Activated naive CD4-positive, alpha-beta T cell treated with anti-CD3 and anti-CD28 coated beads, Interleukin-2, amount 10 ng/mL, durations not matched to agents 7 days and 5 days (primary cell): ENCODE data around the gene SOCS6.

ENCODE experiments used
- CTCF ChIA-PET: fragments of 350-600 bp; sonication (Branson Sonifier 250); formaldehyde crosslinking; loops from one replicate; lab custom pipeline; 2021; ENCODE audit warnings: antibody characterized with exemption; lab: Charles Lee
- DNase-seq: peaks from one replicate; pipeline ENCODE4 v3.0.0-alpha.2; 2020
- H3K27ac Mint-ChIP-seq: one replicate; pipeline ENCODE4 v1.8.0; 2021; ENCODE audit warnings: mild to moderate bottlenecking, moderate library complexity, mixed read lengths
- H3K27me3 Mint-ChIP-seq: one replicate; pipeline ENCODE4 v1.8.0; 2021; ENCODE audit warnings: mild to moderate bottlenecking, mixed read lengths
- H3K36me3 Mint-ChIP-seq: one replicate; pipeline ENCODE4 v1.8.0; 2021; ENCODE audit warnings: mixed read lengths
- H3K4me1 Mint-ChIP-seq: one replicate; pipeline ENCODE4 v1.8.0; 2021; ENCODE audit warnings: mixed read lengths
- H3K4me3 Mint-ChIP-seq: one replicate; pipeline ENCODE4 v1.8.0; 2021; ENCODE audit warnings: mild to moderate bottlenecking, moderate library complexity, mixed read lengths
- H3K9me3 Mint-ChIP-seq: one replicate; pipeline ENCODE4 v1.8.0; 2021; ENCODE audit warnings: mixed read lengths

Gene SOCS6

DNA sequence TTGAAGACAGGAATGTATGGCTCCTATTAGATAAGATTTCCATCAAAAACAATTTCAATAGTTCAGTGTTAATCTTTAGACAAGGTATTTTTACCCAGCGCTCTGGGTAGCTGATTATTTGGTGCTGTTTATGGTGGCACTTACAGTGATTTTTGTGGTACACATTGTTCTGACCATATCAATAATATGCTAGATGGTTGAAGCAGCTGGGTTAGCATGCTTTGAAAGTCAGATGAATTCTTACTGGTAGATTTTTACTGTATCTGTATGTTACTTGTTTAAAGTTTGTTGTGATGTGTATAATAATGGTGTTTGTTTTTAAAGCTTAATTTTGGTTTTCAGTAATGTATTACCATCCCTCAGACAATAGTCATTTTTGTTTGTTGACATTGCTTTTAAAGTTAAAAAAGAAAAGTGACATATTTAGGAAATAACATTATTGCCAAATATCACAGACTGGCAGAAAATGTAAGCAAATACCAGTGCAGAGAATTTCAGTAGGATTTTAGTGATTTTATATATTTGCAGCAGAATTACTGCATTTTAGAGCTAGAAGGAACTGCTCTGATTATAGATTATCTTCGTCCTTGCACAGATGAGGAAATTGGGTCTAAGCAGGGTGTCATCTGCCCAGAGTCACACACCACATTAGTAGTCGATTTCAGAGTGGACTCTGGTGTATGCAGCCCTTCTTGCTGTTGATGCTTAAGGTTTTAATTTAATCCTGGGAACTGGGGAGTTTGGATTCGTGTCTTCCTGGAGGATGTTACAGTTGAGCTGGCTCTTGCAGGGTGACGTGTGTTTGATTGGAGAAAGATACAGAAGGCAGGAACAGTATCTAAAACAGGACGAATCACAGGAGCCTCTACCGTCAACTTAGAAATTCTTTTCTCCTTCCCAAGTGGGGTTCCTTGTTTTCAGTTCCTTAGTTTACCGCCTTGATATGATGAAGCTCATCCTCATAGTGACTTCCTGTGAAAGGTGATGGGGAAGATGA is 6.6 kb downstream of the SOCS6 start:
- Mint-ChIP-seq H3K36me3 (no peaks in the 10 kb centered on the region), H3K4me1 (peaks cover 5% of the 10 kb centered on the region), H3K9me3 (no peaks in the 10 kb centered on the region), H3K27ac (no peak overlapping the region), H3K4me3 (no peak overlapping the region), H3K27me3 (peaks cover 25% of the 10 kb centered on the region)
- no peak for DNase-seq
- CTCF ChIA-PET: no interaction called here

DNA sequence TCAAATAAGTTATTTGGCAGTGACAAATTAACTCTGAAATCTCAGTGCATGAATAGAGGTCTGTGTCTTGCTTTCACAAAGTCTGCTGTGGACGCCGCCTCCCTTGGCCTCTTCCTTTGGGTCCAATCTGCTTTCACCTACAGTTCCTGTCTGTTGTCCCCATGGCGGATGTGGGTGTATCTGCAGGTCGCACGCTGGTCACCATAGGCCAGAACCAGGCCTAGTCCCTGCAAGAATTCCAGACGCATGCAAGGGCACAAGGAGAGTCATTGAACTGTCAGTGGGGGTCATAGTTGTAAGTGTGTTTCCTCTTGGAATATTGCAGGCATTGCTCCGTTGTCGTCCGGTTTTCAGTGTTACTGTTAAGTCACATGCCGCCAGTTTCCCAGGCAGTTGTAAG is 7.4 kb downstream of the SOCS6 start:
- Mint-ChIP-seq H3K4me3 (no peak overlapping the region), H3K27ac (no peak overlapping the region), H3K36me3 (no peaks in the 10 kb centered on the region), H3K9me3 (no peaks in the 10 kb centered on the region), H3K27me3 (peaks cover 17% of the 10 kb centered on the region), H3K4me1 (peaks cover 2% of the 10 kb centered on the region)
- CTCF ChIA-PET: no interaction called here
- no peak for DNase-seq

DNA sequence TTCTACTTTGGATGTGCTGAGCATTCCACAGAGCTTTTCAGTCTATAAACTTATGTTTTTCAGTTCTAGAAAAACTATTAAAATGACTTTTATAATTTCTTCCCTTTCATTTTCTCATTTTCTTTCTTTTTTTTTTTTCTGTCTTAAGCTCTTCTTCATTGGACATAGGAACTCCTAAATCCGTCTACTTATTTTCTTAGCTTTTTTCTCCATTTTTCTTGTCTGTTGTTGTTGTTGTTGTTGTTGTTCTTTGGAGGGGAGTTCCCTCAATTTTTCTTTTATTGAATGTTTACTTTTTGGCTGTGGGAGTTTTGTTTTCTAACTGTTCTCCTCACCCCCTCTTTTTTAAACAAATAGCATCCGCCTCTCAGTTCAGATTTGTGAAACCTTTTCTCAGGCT is 7.9 kb downstream of the SOCS6 start:
- no peaks in the 10 kb centered on the region for H3K36me3 Mint-ChIP-seq
- peaks cover 16% of the 10 kb centered on the region for H3K27me3 Mint-ChIP-seq
- no peaks in the 10 kb centered on the region for H3K9me3 Mint-ChIP-seq
- no peak overlapping the region for H3K27ac Mint-ChIP-seq
- no peak for DNase-seq
- peaks cover 2% of the 10 kb centered on the region for H3K4me1 Mint-ChIP-seq
- no peak overlapping the region for H3K4me3 Mint-ChIP-seq
- CTCF ChIA-PET: no interaction called here

DNA sequence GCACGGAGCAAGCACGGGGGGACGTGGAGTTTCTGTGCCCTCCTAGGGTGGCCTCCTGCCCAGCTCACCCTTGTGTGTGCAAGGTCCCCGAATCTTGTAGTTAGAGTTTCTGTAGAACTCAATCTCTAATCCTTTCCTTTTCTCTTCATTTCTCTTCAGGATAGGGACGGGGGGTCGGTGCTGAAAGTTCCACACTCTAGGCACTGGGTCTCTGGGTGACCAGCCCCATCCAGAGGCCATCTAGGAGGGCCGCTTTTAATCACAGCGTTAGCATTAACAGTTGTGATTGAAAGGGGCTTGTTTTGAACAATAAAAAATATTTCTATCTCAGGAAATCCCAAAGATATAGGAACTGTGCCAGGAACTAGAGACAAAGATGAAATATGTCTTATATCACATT is 10.5 kb downstream of the SOCS6 start:
- Mint-ChIP-seq H3K27ac (no peak overlapping the region), H3K4me3 (no peak overlapping the region), H3K36me3 (no peaks in the 10 kb centered on the region), H3K9me3 (no peaks in the 10 kb centered on the region), H3K4me1 (no peaks in the 10 kb centered on the region), H3K27me3 (peaks cover 4% of the 10 kb centered on the region)
- CTCF ChIA-PET: no interaction called here
- no peak for DNase-seq

DNA sequence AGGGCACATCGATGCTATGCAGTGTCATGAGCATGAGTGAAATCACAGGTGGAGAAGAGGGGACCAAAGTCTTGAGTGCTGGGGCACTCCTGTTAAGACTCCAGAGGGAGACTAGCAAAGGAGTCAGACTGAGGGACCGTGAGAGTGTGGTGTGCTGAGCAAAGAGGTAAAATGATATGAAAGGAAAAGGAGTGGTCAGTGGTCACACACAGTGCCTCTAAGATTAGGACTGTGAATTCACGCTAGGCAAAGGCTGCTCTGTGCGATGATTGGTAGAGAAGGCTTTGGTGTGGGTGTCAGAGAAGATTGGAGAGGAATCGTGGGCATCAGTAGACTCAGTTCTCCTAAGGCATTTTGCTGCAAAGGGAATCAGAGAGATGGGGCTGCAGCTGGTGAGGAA is 12.8 kb downstream of the SOCS6 start:
- Mint-ChIP-seq H3K9me3 (no peaks in the 10 kb centered on the region), H3K4me3 (no peak overlapping the region), H3K27ac (no peak overlapping the region), H3K36me3 (no peaks in the 10 kb centered on the region), H3K4me1 (no peaks in the 10 kb centered on the region), H3K27me3 (no peaks in the 10 kb centered on the region)
- CTCF ChIA-PET: no interaction called here
- DNase-seq: no peak

DNA sequence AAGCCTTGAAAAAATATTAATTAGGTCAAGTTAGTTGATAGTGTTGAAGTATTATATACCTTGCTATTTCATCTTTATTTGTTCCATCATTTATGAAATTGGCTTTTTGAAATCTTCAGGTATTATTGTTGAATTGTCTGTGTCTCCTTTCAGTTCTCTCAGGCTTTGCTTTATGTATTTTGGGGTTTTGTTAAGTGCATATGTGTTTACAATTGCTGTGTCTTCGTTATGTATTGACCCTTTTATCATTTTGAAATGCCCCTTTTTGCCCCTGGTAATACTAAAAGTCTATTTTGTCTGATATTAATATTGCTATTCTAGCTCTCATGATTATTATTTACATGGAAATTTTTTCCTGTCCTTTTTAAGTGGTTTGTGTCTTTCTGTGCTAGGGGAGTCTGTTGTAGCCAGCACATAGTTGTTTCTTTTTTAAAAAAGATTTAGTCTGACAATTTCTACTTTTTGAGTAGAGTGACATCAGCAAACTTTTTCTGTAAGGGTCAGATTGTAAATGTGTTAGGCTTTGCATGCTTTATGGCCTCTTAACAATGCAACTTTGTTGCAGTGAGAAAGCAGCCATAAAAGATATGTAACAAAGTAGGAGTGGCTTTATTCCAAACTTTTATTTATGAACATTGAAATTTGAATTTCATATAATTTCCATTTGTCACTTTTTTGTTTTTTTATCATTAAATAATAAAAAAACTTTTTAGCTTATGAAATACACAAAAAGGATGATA is 19.9 kb downstream of the SOCS6 start:
- H3K4me3 Mint-ChIP-seq: no peak overlapping the region
- no peaks in the 10 kb centered on the region for H3K4me1 Mint-ChIP-seq
- DNase-seq: no peak
- H3K27me3 Mint-ChIP-seq: no peaks in the 10 kb centered on the region
- no peak overlapping the region for H3K27ac Mint-ChIP-seq
- CTCF ChIA-PET: no interaction called here
- H3K9me3 Mint-ChIP-seq: peaks cover 4% of the 10 kb centered on the region
- no peaks in the 10 kb centered on the region for H3K36me3 Mint-ChIP-seq

DNA sequence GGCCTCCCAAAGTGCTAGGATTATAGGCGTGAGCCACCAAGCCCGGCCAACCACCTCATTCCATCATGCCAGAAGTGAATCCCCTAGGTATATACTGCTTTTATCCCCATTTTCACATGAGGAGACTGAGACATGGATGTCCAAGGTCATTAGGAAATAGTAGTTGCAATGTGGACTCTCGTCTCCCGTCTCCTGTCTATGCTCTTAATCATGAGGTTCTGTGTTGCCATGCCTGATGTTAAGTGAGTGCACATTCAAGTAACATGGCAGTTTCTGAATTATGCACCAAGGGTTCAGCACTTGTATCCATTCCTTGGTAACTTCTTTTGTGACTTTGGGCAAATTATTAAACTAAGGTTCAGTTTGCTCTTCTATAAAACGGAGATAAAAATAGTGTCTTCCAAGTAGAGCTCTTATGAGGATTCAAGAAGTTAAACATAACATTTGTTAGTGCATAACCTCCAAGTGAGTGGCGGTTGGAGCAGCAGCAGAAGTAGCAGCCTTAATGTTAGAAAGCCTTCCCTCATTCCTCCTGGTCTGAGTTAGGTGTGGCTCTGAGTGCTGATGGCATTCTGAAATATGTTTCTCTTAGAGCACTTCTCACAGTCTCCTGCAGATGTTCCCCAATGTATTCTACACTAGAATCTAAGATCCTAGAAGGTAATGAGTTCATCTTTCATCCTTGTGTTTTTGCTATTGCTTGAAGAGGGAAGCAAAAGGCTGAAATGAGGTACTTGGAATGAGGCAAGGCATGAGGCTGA is 21.9 kb downstream of the SOCS6 start:
- no peak overlapping the region for H3K4me3 Mint-ChIP-seq
- no peak for DNase-seq
- no peaks in the 10 kb centered on the region for H3K4me1 Mint-ChIP-seq
- CTCF ChIA-PET: no interaction called here
- H3K9me3 Mint-ChIP-seq: peaks cover 4% of the 10 kb centered on the region
- H3K36me3 Mint-ChIP-seq: no peaks in the 10 kb centered on the region
- no peak overlapping the region for H3K27ac Mint-ChIP-seq
- no peaks in the 10 kb centered on the region for H3K27me3 Mint-ChIP-seq

DNA sequence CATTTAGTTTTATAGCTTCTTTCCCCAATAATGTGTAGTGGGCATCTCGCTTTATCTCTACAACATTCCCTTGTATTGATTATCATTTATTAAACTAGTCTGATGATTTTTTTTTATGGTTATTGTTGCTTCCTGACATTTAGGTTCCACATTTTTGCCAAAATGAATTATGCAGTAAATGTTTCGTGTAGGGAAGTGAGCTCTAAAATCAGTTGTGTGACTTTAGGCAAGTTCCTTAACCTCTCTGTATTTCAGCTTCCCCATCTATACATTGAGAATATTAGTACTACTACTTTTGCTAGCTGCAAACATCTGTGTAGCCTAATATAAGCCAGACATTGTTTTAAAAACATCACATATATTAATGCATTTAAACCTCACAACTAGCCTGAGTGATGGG is 22.9 kb downstream of the SOCS6 start:
- CTCF ChIA-PET: no interaction called here
- peaks cover 4% of the 10 kb centered on the region for H3K9me3 Mint-ChIP-seq
- H3K27me3 Mint-ChIP-seq: no peaks in the 10 kb centered on the region
- H3K4me1 Mint-ChIP-seq: no peaks in the 10 kb centered on the region
- H3K36me3 Mint-ChIP-seq: no peaks in the 10 kb centered on the region
- H3K27ac Mint-ChIP-seq: no peak overlapping the region
- no peak overlapping the region for H3K4me3 Mint-ChIP-seq
- no peak for DNase-seq

DNA sequence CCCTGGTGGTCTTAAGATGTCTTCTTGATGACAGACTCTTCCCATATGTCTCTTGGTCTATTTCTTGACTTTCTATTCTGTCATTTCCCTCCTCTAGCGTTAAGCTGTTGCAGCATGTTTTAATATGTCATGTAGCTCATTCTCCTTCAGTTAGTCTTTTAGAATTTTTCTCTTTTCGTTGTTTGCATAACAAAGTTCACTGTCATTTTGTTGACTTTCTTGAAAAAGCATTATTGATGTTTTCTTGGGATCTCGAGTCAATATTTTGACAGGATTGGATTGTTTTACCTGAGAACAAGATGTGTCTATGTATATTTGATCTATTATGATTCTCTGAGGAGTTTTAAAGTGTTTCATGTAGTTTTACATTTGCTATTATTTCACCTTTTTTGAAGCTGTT is 24.8 kb downstream of the SOCS6 start:
- H3K4me1 Mint-ChIP-seq: no peaks in the 10 kb centered on the region
- no peaks in the 10 kb centered on the region for H3K27me3 Mint-ChIP-seq
- H3K36me3 Mint-ChIP-seq: no peaks in the 10 kb centered on the region
- H3K9me3 Mint-ChIP-seq: peaks cover 2% of the 10 kb centered on the region
- H3K4me3 Mint-ChIP-seq: no peak overlapping the region
- no peak for DNase-seq
- no peak overlapping the region for H3K27ac Mint-ChIP-seq
- CTCF ChIA-PET: no interaction called here

DNA sequence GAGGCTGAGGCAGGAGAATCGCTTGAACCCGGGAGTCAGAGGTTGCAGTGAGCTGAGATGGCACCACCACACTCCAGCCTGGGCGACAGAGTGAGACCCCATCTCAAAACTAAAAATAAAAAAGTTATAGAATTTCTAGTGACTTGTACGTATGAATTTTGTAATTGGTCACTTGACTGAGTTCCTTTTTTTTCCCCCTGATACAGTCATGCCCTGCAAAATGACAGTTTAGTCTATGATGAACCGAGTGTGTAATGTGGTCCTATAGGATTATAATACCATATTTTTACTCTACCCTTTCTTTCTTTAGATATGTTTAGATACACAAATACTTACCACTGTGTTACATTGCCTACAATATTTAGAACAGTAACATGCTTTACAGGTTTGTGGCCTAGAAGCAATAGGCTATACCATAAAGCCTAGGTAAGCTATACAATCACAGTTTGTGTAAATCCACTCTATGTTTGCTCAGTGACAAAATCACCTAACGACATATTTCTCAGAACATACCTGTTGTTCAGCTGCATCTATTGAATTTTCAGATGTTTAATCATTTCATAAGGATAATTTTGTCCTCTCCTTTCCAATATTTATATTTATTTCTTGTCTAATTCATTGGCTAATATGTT is 25.4 kb downstream of the SOCS6 start:
- H3K27me3 Mint-ChIP-seq: no peaks in the 10 kb centered on the region
- CTCF ChIA-PET: no interaction called here
- DNase-seq: no peak
- H3K27ac Mint-ChIP-seq: no peak overlapping the region
- no peak overlapping the region for H3K4me3 Mint-ChIP-seq
- H3K4me1 Mint-ChIP-seq: no peaks in the 10 kb centered on the region
- H3K9me3 Mint-ChIP-seq: no peaks in the 10 kb centered on the region
- no peaks in the 10 kb centered on the region for H3K36me3 Mint-ChIP-seq

DNA sequence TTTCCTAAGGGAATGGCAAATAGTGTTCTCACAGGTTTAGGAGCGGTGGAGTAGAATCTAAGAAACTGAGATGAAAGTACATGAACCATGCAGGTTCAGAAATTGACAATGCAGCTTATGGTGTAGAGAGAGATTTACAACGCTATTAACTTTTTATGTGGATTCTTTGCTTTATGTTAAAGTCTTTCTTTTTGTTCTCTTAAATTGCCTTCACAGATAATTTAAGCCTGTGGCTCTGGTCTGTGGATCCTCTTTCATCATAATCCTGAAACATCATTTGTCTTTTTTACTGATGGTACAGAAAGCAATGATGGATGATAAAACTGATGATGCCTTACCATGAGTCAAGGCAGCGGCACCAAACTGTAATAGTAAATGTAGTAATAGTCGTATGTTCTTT is 30.3 kb downstream of the SOCS6 start:
- Mint-ChIP-seq H3K9me3 (no peaks in the 10 kb centered on the region), H3K27ac (no peak overlapping the region), H3K4me3 (no peak overlapping the region), H3K27me3 (no peaks in the 10 kb centered on the region), H3K4me1 (no peaks in the 10 kb centered on the region), H3K36me3 (no peaks in the 10 kb centered on the region)
- no peak for DNase-seq
- CTCF ChIA-PET: no interaction called here

DNA sequence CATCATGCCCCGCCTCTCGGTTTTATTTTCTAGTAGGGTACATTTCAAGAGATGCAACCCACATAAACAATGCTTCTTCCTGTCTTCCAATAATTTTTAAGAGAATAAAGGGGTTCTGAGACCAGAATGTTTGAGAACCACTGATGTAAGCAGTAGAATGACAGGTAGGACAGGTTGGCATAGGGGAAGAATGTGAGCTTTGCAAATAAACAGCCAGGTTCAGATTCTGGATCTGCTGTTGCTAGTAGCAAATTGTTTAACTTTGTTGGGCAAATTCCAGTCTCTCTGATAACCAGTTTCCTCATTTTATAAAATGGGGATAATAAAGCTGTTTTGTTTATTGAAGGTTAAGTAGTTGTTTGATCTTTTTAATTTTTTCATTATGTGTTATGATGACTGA is 32.8 kb downstream of the SOCS6 start:
- DNase-seq: no peak
- Mint-ChIP-seq H3K27ac (no peak overlapping the region), H3K4me3 (no peak overlapping the region), H3K9me3 (no peaks in the 10 kb centered on the region), H3K36me3 (no peaks in the 10 kb centered on the region), H3K4me1 (no peaks in the 10 kb centered on the region), H3K27me3 (no peaks in the 10 kb centered on the region)
- CTCF ChIA-PET: no interaction called here

DNA sequence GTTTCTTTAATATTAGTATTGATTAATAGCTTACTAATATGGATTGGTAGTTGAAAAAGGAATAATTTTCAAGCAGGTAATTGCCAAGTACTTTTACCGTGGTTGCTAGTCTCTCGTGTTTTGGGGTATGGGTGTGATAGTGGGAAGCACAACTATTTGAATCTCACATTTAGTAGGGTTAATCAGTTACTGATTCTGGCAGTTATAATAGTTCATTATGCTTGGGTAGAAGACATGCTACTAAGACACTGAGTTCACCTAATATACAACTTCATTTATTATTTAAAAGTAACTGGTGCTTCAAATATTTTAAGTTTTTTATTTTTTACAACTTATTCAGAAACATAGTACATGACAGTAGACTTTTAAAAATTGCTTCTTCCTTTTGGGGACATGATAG is 33.5 kb downstream of the SOCS6 start:
- Mint-ChIP-seq H3K27me3 (no peaks in the 10 kb centered on the region), H3K27ac (no peak overlapping the region), H3K4me3 (no peak overlapping the region), H3K36me3 (no peaks in the 10 kb centered on the region), H3K4me1 (no peaks in the 10 kb centered on the region), H3K9me3 (no peaks in the 10 kb centered on the region)
- CTCF ChIA-PET: no interaction called here
- no peak for DNase-seq

DNA sequence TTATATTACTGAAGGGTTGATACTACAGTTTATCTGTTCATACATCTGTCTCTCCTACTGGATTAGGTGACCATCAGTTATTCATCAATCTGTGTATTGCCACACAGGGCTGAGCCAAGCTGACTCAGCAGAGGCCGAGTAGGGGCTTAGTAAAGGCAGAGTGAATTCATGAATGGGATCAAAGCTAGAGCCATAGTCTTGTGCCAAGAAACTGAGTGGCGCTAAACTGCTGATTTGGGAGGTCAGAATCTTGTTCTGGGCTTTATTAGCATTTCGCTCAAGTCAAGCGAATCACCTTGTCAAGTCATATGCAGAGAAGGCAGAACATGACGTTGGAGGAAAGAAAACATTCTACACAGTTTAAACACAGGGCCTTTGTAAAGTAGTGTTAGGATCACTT is 34.1 kb downstream of the SOCS6 start:
- CTCF ChIA-PET: no interaction called here
- DNase-seq: no peak
- Mint-ChIP-seq H3K4me3 (no peak overlapping the region), H3K4me1 (no peaks in the 10 kb centered on the region), H3K9me3 (no peaks in the 10 kb centered on the region), H3K27me3 (no peaks in the 10 kb centered on the region), H3K36me3 (no peaks in the 10 kb centered on the region), H3K27ac (no peak overlapping the region)
